NOMO-1 treated with DMSO at 0.1 percent for 48 hours (cell line): Measurements from ENCODE around the gene HNF4A.
"Not testable (repeated sequence)": the region's sequence is repeated elsewhere in the genome, so short reads cannot be mapped to it uniquely, and the experiment has no call there.

ENCODE experiments used
- DNase-seq: peaks from one replicate; lab custom pipeline; 2025; ENCODE audit not compliant: unreplicated experiment; lab: John Stamatoyannopoulos, UW

Gene HNF4A

DNA sequence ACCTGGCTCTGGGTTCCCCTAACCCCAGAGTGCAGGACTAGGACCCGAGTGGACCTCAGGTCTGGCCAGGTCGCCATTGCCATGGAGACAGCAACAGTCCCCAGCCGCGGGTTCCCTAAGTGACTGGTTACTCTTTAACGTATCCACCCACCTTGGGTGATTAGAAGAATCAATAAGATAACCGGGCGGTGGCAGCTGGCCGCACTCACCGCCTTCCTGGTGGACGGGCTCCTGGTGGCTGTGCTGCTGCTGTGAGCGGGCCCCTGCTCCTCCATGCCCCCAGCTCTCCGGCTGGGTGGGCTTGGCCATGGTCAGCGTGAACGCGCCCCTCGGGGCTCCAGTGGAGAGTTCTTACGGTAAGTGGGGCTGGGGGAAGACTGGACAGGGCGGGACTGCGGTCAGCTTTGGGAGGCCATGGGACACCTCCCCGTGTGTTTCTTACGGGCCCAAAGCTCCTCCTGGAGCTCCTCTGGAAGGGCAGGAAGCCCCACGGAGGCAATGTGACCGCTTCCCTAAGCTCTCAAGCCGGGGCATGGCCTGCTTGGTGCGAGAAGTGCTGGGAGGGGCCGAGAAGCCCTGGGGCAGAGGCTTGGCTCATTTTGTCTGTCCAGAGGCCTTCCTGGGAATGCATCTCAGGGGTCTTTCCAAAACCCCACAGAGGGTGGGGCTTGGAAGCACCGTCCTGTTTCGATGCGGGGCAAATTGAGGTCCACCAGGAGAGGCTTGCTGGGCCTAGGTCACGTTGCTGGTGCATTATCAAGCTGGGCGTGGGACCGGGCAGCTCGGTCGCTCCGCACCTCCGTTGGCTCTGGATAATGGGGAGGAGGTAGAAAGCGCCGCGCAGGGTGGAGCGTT, at the start of gene HNF4A:
TSS of gene HNF4A (plus strand) at position 202 of the 855 bp plus-strand sequence. CDS start at position 308, 106 bp downstream.
- DNase-seq: no peak

DNA sequence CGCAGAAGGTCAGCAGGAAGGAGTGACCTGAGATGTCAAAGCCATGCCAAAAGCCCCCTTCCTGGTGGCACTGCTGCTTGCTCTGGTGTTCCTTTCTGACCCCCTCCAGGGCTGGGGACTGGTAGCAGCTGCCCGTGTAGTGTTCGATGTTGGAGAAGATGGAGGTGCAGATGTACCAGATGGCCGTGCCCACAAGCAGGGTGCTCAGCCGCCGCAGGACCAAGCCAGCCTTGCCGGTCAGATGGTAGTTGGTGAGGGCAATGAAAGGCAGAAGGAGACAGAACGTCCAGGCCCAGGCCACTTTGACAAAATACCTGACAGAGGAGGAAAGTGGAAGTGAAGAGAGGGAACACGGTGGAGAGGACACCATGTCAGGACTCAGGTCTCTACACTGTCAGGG, 48.6 kb upstream of the HNF4A start:
- DNase-seq: no peak

DNA sequence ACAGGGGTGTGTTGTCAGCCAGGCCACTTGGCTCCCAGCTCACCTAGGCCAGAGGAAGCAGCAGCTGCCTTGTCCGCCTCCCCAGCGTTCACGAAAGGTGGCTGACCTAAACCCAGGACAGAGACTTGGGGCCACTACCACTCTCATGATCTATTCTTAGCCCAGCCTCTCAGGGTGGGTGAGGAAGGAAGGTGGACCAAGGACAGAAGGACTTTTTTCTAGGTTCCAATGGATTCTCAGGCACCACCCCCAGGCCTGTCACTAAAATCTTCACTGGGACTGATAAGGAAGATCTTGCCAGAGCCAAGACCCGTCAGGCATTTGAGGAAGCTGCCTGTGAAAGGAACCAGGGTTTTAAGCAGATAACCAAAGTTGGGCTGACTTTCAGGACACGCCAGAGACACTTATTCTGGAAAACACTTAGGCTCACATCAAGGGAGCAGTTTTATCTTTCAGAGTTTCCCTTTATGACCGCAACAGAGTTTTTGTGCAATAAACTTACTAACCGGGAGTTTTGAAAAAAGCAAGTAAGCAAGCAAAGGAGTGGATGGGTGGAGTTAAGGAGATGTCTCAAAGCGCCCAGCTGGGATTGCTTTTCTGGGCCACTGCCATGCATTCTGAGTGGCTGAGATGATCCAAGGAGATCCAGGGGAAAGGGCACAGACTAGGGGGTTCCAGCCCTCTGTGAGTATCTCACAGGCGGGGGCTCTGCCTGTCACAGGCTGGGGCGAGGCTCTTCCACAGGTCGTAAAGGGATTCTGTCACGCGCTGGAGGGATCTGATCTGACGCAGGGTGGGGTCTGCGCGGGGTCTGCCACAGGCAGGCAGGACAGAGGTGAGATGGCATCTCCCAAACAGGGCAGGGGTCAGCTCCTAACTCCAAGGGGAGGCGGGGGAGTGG, 45.5 kb upstream of the HNF4A start:
- peak; percentile 40 for DNase-seq

DNA sequence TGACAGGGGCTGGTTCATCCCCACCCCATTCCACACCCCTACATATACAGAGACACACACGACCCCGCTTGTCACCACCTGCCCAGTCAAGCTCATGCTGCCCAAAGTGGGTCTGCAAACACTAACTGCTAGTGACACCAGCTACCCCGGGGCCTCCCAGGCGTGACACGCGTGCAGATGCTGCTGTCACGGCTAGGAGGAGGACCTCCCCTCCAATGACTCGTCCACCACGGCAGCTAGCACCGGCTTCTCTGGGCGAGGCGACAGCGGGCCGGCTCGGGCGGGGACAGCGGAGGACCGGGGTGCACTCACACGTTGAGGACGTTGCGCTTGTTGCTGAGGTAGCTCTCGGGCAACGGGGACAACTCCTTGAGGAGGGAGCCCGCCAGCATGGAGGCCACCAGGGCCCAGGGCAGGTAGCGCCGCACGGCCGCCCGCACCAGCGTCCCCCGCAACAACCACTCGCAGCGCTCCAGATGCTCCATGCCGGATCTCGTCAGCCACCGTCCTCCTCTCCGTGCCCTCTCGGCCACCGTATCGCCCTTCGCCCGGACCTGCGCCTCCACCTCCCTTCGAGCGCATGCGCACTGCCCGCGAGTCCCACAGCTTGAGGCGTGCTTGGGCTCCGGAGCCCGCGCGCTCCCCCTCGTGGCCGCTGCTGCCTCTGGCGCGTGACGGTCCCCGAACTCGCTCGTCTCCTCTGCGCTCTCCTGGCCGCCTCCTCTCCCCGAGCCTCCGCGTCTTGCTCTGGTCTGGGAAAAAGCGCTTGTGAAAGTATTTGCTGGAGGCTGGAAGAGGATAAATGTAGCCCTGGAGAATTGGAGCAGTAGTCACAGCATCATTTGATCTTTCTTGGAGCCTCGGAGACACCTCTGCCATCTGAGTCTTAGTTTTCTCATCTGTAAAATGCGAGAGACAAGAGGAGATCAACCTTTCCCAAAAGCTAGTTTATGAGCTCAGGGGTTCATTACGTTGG, 44.5 kb upstream of the HNF4A start, which contains the start of gene FITM2:
TSS of gene FITM2 (minus strand) at position 539 of the 976 bp plus-strand sequence. CDS start at position 485, 54 bp downstream.
- DNase-seq: peak; percentile 91

DNA sequence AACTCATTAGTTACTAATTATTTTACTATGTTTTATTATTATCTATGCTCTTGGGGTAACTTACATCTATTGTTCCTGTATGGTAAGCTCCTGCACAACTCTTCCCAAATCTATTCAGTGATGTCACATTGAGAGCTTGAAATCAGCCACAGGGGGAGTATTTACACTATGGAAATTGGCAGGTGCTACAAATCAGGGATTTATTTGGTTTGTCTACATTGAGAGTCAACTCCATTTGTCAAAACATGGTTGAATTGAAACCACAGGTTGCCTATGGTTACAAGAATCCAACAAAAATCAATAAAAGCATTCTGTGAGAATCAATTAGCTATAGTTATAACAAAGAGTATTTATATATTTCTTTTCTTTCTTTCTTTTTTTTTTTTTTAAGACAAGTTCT, 40.6 kb upstream of the HNF4A start:
- DNase-seq: no peak

DNA sequence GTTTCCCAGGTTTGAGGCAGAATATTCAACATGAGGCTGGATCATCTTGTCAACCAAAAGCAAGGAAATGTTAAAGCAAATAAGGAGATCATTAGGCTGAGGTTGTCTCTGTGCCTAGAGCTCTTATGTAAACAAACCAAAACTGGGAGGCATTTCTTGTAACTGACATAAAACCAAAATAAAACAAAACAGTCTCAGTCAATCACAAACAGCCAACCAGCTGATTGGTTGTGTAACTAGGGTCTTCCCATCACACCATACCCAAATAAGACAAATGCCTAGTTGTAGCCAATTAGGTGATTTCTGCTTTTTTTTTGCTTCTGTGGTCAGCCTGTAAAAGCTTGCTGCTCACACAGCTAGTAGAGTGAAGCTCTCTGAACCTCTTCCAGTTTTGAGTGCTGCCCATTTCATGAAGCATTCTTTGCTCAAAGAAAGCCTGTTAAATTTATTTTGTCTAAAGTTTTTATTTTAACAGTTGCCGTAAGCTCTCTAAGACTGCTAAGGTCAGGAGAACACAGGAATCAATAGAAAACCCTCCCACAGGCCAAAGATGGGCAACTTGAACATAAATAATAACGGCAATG, 35.6 kb upstream of the HNF4A start:
- DNase-seq: peak; percentile 20

DNA sequence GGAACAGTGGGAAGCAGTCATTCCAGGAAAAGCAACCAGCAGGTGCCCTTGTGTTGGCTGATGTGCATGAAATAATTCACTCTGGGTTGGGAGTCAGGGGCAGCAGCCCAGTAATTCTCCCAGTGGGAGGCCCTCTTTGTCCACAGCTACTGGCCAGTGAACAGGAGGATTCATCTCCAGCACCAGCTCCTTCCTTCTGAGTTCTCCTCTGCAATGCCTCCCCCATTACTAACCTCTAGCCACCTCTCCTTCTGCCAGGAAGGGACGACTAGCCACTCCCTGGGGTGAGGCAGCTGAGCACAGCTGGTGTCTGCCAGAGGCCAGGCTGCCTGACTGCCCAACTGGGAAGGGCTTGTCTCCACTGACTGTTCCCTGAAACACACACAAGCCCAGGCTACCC, 31.2 kb upstream of the HNF4A start:
- DNase-seq: no peak

DNA sequence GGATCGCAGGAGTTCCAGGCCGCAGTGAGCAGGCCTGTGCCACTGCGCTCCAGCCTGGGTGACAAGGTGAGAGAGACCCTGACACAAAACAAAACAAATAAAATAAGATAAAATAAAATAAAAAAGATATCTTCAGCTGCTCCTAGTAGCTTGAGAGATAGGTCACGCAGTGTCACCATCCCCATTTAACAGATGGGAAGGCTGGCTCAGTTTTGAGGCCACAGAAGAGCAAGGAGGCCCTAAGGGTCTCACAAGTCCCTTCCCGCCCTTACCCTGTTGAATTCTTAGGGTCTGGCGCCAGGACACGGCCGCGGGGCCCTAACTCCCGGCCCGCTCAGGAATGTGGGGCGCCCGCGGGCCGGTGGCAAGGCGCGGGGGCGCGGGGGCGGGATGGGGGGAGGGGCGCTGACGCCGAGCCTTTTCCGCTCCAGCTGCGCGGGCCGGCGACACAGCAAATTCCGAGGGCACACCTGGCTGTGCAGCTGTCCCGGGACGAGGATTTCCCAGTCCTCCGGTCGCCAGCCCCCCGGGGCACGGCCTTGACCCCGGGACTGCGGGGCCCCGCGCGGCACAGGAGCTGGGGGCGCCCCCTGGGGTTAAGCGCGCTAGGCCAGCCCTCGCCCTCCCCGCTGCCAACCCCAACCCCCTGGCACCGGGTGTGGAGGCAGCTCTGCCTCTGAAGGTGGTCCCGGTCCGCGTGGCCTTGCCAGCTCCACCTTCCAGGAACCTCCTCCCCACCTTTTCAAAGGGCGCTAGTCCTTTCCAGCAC, 28.9 kb upstream of the HNF4A start:
- no peak for DNase-seq

DNA sequence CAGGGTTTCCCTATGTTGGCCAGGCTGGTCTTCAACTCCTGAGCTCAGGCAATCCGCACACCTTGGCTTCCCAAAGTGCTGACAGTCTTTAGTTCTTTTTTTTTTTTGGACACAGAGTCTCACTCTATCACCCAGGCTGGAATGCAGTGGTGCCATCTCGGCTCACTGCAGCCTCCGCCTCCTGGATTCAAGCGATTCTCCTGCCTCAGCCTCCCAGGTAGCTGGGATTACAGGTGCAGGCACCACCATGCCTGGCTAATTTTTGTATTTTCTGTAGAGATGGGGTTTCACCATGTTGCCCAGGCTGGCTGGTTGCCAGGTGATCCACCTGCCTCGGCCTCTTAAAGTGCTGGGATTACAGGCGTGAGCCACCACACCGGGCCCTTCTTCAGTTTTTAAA, 27.8 kb upstream of the HNF4A start:
- not testable (repeated sequence) for DNase-seq

DNA sequence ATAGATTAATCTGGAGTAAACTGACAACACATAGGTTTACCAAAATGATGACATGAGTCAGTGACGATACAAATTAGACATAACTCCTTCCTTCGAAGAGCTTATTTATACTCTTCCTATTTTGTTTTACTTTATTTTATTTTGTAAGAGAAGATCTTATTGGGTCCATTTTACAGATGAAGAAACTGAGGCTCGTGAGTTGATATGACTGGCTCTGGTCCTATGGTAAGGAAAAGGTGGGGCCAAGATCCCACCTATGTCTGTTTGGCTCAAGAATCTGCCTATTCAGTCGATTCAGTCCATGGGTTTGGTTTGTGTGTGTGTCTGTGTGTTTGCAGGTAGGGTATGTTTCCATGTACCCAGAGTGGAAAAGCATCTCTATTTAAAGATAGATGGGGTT, 27.1 kb upstream of the HNF4A start:
- no peak for DNase-seq

DNA sequence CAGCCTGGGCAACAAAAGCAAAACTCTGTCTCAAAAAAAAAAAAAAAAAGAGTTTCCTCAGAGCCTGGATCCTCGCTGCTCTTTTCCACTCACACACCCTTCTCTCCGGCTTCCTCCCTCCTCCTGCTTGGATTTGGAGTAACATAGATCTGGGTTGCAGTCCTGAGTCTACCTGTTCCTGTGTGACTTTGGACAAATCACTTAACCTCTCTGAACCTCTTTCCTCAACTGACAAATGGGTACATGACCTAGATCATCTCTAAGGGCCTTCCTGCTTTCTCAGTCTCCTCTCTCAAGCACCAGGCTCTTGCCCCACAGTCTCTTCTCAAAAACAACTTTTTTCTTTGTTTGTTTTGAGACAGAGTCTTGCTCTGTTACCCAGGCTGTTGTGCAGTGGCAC, 24.3 kb upstream of the HNF4A start:
- DNase-seq: no peak

DNA sequence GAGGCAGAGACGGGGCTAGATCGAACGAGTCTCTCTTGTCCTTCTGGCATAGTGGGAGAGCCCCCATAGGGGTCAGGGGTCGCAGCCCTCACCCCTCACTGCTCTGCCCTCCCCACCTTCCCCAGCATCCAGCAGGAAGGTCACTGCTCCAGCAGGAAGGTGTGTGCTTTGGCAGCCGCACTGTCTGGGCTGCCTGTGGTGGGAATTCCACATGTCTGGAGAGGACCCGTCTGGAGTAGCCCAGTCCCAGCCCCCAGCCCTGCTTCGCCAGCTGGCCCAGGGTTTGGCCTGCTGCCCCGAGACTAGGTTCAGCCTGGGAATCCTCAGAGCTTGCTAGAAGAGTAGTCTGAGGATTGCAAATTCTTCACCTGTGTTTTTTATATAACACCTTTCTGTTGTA, 21.2 kb upstream of the HNF4A start:
- DNase-seq: no peak

DNA sequence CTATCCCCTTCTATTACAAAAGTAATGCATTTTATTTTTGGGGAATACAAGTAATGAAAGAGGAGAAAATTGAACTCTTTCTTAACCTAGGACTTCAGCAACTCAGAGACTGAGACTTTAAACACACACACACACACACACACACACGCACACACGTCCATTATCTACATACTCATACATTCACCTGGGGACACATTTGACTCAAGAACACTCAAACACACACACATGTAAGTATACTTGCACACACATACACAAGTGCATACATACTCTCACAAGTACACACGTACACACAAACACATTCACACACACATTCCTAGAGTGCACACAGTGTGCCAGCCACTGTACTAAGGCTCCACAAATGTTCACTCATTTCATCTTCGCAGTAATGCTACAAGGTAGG, 20.8 kb upstream of the HNF4A start:
- no peak for DNase-seq

DNA sequence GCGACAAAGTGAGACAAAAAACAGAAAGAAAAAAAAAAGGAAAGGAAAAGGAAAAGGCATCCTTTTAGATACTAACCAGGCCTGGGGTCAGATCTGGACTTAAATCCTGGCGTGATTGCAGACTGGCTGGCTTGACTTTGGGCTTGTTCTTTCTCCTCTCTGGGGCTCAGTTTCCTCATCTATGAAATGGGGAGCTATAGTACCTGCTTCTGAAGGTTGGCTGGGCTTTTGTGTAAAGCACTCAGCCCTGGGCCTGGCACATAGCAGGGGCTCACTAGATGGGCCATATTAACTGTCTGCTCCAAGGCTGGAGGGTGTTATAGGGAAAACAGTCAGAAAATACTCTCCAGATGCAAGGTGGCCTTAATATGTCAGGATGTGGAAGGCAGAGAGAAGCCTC, 19.8 kb upstream of the HNF4A start:
- DNase-seq: no peak

DNA sequence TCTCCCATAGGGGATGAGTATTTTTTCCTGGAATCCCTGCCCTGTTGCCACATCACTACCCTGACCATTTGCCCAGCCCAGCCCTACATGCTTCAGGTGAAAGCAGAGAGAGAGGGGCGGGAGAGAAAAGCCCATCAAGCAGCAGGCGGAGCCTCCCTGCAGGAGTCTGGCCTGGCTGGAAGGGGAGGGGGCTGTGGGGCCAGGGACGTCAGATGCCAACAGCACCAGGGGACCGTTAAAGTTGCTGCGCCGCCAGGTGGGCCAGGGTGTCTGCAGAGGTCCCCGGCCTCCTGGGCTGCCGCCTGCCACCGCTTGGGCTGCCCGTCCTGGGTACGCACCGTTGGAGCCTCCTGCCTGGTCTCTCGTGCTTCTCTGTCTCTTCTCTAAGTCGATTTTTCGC, 19.4 kb upstream of the HNF4A start:
- DNase-seq: no peak

DNA sequence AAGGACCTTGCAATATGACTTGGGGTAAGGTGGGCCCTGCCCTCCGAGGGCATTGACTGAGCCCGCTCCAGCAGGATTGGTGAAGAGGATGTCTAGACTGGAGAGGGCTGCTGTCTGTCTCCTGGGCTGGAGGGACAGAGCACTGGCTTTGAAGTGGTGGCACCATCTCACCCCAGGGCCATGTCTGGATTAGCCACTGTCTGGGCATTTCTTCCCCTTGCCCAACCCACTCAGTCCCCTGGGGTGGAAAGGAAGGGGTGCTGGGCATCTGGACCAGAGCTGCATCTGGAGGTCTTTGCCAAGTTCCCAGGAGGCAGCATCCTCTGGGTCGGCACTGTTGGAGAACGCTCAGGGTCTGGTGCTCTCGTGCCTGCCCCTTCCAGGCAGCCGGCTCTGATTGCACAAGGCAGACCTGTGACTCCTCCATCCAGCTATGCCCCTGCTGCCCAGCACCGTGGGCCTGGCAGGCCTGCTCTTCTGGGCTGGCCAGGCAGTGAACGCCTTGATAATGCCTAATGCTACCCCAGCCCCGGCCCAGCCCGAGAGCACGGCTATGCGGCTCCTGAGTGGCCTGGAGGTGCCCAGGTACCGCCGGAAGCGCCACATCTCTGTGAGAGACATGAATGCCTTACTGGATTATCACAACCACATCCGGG, 18.6 kb upstream of the HNF4A start, which contains the start of gene R3HDML:
TSS of gene R3HDML (plus strand) at position 319 of the 656 bp plus-strand sequence. CDS start at position 434, 115 bp downstream.
- no peak for DNase-seq

DNA sequence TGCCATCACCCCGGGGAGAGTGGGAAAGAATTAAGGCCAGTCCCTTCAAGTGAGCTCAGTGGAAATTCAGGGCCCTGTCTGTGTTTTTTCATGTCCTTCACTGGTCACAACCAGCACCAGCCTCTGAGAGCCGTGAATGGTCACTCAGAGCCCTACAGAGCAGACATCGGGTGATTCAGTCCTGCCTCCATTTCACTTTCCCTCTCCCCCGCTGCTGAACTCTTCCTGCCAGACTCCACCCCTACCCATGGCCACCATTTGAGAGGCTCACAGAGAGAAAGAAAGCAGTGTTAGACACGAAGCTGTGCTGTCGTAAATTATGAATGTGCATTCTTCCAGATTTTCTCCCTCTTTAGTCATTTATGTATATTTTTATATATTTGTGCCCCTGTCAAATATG, 13.3 kb upstream of the HNF4A start:
- DNase-seq: no peak

DNA sequence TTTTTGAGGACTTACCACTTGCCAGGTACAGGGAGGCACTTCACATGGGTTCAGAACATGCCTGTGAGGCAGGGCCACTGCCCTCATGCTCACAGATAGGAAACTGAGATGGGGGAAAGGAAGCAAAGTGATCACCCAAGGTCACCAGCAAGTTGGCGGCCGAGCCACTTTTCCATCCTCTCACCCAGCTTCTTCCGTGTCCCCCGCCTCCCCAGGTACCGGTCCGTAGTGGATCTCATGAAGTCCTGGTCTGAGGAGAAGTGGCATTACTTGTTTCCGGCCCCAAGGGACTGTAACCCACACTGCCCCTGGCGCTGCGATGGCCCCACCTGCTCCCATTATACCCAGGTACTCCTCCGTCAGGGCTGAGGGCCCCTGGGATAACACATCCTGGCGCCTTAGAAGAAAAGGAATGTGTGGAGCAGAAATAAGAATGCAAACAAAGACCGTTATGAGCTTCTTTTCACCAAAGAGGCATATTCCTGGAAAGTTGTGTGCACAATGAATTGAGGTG, 12.3 kb upstream of the HNF4A start:
- DNase-seq: no peak

DNA sequence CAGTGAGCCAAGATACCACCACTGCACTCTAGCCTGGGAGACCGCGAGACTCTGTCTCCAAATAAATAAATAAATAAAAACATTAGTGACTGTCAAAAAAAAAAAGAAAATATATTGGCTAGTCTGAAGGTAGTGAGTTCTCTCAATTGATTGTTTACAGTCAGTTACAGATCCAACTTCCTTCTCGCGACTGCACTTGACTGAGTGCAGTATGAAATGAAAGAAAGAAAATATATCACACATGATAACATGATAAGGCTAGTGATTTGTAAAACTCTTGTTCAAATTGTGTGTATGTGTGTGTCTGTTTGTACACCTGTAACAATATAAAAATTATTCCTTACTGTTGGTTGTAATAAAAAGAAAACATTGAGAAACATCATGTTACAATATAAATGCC, 10.8 kb upstream of the HNF4A start:
- no peak for DNase-seq
